HG02973 (cell line): Measurements from ENCODE around the gene IGDCC3.
"Not testable (repeated sequence)": the region's sequence is repeated elsewhere in the genome, so short reads cannot be mapped to it uniquely, and the experiment has no call there.

ENCODE experiments used
- ATAC-seq: cut with Tn5 transposase; IDR thresholded peaks from one replicate; pipeline ENCODE4 v1.9.1; 2021; ENCODE audit warnings: moderate library complexity; ENCODE audit not compliant: unreplicated experiment

Gene IGDCC3

GRCh38 chr15:65371976-65372786 lies 5.6 kb downstream of the IGDCC3 start:
- ATAC-seq: no peak

- no peak for ATAC-seq
Observed at GRCh38 chr15:65370885-65371284, 6.9 kb downstream of the IGDCC3 start.

GRCh38 chr15:65369651-65370050 lies 8.2 kb downstream of the IGDCC3 start:
- no peak for ATAC-seq

GRCh38 chr15:65369212-65369547 lies 8.6 kb downstream of the IGDCC3 start:
- ATAC-seq: no peak

GRCh38 chr15:65368302-65369211 lies 9.2 kb downstream of the IGDCC3 start:
- no peak for ATAC-seq

- ATAC-seq: no peak
Observed at GRCh38 chr15:65366122-65366892, 11.5 kb downstream of the IGDCC3 start.

GRCh38 chr15:65365229-65365628 lies 12.6 kb downstream of the IGDCC3 start:
- no peak for ATAC-seq

GRCh38 chr15:65363766-65364165 lies 14.0 kb downstream of the IGDCC3 start:
- ATAC-seq: no peak

- ATAC-seq: no peak
Observed at GRCh38 chr15:65363306-65363705, 14.5 kb downstream of the IGDCC3 start.

- ATAC-seq: no peak
Observed at GRCh38 chr15:65362491-65362890, 15.3 kb downstream of the IGDCC3 start.

- ATAC-seq: no peak
Observed at GRCh38 chr15:65361708-65362459, 15.9 kb downstream of the IGDCC3 start.

- no peak for ATAC-seq
Observed at GRCh38 chr15:65360506-65360905, 17.3 kb downstream of the IGDCC3 start.

GRCh38 chr15:65355988-65356353 lies 21.8 kb downstream of the IGDCC3 start:
- no peak for ATAC-seq

- ATAC-seq: no peak
Observed at GRCh38 chr15:65355173-65355987, 22.4 kb downstream of the IGDCC3 start.

- ATAC-seq: no peak
Observed at GRCh38 chr15:65354835-65355172, 23.0 kb downstream of the IGDCC3 start.

GRCh38 chr15:65351972-65352371 lies 25.8 kb downstream of the IGDCC3 start:
- not testable (repeated sequence) for ATAC-seq

GRCh38 chr15:65349338-65349737 lies 28.5 kb downstream of the IGDCC3 start:
- no peak for ATAC-seq

- not testable (repeated sequence) for ATAC-seq
Observed at GRCh38 chr15:65347756-65348155, 30.0 kb downstream of the IGDCC3 start.

- ATAC-seq: no peak
Observed at GRCh38 chr15:65346856-65347598, 30.8 kb downstream of the IGDCC3 start.
